CD4-positive, alpha-beta T cell treated with Interleukin-10 for 1 hour (primary cell): ENCODE results near the gene CERKL.
A peak's percentile ranks its signal among the peaks of the same experiment; 100 is the strongest.

Experiments
- DNase-seq: peaks from one replicate; pipeline ENCODE4 v3.0.0-alpha.2; 2020

CERKL gene

GRCh38 chr2:181573140-181573736, 83.7 kb downstream of the CERKL start:
- peak; percentile 3 for DNase-seq

DNA sequence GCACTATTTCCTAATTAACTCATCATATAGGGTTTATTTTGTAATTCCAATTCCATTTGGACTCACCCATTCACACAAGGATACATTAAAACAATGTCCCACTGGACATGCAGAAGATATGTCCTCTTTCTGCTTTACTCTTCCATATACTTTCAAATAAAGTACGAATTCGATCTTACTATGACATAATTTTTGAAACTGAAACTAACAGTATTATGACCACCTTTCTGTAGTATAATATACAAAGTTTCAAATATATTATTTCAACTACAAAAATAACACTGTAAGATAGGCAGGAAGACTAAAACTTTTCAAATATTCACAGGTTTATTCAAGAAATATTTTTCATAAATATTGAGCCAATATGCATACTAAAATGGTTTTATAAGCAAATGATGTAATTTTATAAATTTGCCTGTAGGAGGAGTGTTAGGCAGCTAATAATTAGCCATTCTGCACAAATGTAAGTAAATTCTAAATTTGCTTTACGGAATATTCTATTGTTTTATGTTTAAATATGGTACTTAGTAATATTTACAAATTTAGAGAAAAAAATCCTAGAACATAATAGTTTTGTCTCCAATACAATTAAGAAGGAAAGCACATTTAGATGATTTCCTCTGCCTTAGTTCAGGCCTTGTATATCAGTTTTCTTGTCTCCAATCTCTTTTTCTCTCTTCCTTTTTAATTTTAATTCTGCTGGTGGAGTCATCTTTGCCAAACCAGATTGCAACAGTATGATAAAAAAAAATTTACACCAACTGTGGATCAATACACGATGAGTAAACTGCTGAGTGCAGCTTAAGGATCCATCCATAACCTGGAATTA, 85.9 kb downstream of the CERKL start:
- no peak for DNase-seq

GRCh38 chr2:181570059-181570458, 86.8 kb downstream of the CERKL start:
- no peak for DNase-seq

DNA sequence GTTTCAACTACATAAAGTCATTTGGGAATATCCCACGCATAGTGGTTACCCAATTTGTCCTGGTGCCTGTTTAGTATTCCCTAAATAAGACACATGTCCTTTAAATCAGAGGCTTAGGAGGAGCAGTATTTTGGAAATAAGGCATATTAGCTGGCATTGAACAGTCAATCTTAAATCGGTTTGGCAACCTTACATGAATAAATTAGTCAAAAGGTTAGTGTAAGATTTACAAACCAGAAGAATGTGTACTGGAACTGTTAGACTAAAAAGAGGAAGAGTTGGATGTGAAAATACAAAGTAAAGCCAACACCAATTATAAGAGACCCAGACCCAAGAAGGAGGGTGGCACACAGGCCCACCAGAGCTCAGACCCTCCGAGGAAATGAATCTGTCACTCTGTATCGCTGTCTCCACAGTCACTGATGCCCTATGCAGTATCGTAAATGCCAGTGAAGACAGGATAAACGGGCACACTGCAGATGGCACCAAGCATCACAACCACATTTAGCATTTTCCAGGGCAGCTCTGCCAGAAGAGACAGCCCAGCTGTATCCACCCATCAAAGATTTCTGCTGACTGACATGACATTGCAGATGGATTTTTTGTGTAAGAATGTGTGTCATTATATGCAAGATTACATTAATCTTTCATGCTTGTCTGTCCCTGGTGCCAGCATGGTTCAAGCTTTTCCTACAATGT, 90.4 kb downstream of the CERKL start:
- DNase-seq, result no peak

GRCh38 chr2:181563101-181563692, 93.7 kb downstream of the CERKL start:
- no peak for DNase-seq

- no peak for DNase-seq
These were observed 98.5 kb downstream of the CERKL start for GRCh38 chr2:181558371-181558770.

GRCh38 chr2:181554061-181554830, 102.7 kb downstream of the CERKL start:
- no peak for DNase-seq

GRCh38 chr2:181553244-181553643, 103.7 kb downstream of the CERKL start:
- DNase-seq, result no peak

- DNase-seq, result no peak
These were observed 104.1 kb downstream of the CERKL start for GRCh38 chr2:181552808-181553207.

GRCh38 chr2:181546086-181546485, 110.8 kb downstream of the CERKL start:
- DNase-seq, result no peak

DNA sequence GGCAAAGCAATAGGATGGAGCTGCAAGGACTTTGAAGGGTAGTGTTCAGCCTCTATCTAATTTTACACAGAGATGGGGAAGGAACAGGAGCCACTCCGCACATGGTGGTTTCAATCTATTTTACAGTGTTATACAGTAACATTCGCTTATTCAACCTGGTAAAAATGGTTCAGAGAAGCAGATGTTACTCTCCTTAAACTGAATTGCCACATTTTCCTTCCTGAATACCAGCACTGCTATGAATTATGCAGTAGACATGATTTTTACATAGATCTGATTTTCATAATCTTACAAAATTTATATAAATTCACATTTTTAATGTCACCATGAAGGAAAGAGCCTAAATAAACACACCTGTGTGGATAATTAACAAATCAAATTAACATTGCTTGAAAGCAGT, 114.7 kb downstream of the CERKL start:
- DNase-seq, result no peak

DNA sequence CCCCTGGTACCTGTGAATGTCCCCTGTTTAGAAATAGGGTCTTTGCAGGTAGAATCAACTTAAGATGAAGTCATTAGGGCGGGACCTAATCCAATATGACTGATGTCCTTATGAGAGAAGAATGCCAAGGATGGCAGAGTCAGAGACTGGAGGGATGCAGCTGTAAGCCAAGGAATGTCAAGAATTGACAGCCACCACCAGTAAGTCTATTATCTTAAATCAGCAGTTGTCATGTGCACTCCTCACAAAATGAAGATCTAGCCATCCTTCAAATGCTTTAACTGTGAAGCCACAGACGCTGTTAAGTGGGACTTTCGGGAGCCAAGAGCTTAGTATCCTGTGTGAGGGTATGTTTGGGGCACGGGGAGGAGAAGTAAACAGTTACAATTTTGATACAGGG, 116.5 kb downstream of the CERKL start:
- DNase-seq, result no peak

GRCh38 chr2:181536730-181537129, 120.2 kb downstream of the CERKL start:
- DNase-seq, result no peak

DNA sequence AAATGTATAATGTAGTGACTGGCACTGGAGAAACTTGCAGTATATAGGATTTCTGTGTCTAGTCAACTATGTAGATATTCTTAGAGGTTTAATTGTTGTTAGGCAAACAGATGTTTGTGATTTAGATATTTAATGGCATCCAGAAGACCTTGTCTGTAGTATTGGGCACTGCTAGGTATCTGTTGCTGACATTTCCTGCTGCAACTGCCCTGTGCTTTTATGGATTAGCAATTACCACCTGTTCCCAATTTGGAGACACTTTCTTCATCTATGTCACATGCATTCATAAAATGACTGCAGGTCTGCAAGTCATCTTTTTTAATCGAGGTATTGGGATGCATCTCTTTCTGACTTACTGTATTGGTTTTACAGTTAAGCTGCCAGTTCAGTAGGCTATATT, 128.5 kb downstream of the CERKL start:
- no peak for DNase-seq

DNA sequence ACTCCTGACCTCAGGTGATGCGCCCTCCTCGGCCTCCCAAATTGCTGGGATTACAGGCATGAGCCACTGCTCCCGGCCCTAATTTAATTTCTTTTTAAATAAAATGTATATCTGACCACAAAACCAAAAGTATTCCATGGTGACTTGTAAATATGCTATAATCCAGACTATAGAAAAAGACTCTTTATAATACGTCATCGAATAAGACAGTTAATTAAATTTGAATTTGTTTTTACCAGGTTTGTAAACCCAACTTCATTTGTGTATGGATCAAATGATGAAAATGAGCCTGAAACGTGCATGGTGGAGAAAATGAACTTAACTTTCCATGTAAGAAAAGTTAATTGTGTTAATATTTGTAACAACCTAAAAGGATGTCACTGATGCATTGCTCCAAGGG, 129.8 kb downstream of the CERKL start:
- no peak for DNase-seq

- DNase-seq, result no peak
These were observed 130.9 kb downstream of the CERKL start for GRCh38 chr2:181526014-181526413.

DNA sequence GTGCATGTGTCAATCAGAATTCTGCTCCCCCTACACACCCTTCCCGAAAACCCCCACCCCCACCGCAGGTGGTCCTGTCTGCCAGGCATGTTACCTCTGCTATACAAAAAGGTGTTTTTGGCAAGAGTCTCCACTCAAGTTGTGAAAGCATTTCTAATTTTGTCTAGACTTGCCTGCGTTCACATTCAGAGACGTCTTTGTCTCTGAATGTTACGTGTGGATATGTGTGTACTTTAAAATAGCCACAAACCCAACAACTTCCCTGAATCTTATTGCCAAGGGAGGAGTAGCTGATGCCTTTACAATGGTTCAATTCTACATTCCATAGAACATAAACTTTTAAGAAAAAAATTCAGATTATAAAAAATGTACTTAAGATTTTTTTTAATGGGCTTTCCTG, 133.1 kb downstream of the CERKL start:
- no peak for DNase-seq

- DNase-seq, result no peak
These were observed 136.7 kb downstream of the CERKL start for GRCh38 chr2:181520253-181520652.

DNA sequence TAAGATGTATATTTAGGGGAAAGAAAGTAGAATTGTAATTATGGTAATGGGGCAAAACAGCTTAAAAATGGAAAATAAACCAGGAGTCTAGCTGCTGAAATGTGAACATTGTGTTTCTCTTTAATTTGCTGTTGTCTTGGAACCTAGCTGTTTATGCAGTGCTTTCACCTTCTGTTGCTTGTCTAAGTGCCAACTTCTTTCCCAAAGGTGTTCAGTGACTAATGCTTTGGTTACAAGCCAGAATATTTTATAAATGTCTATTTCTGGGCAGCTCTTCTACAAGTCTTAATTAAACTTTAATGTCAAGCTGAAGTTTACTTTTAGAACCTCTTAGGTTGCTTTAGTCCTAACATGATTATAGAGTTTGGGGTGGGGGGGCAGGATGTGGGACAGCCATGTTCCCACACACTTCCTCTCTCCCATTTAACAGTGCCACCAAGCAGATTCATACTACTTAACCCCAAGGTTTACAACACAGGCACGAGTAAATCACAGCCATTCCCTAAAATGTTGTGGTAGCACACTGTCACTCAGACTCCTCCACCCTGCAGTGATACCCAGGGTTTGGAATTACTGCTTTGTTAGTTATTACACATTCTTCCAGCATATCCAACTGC, 139.1 kb downstream of the CERKL start:
- DNase-seq, result peak; percentile 16

DNA sequence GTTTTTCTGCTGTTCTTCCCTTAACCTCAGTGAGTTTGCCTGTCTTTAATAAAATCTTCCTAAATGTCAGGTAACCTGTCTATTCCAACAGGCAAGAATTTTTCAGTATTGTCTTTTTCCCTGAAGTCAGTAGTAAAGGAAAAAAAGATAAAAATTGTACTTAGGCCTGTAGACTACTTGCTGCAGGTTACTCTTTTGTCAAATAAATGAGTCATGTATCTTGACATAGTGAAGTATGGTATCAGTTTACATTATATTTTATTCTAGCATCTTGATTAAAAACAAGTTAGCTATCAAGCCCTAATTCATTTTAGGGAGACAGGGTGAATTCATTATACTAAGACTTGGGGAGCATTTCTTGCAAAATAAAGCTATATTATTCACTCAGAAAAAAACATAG, 139.9 kb downstream of the CERKL start:
- DNase-seq, result no peak

DNA sequence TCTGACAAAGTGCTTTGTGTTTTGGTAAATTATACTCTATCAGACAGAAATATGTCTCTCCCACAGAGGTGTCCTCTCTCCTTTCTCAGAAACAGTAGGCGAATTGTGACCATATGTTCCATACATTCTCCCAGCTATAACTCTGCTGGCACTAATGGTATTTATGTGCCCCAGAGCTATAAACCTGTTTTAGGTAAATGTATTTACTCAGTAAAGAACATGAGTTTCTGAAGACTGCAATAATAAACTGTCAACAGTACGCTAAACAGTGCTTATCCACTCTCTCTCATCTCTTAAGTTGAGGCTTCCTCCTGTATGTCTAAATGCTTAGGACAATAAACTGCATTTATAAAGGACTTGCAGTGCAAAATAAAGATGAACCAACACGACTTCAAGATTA, 141.2 kb downstream of the CERKL start:
- DNase-seq, result no peak

DNA sequence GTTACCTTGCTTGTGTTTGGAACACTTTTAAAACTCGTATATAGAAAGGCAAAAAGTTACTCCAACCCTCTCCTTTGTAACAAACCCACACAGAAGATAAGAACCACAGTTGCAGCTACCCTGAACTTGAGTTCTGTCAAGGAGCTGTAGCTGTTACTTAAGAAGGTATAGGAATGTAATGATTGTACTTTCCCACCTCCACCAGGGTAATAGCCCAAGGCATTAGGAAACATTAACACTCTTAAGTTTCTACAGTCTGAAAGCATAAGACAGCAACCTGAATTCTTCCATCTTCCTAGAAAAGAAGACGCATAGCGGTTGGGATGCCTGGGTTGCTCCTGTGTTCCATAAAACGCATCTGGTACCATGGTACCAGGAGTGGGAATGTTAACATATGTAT, 156.7 kb downstream of the CERKL start:
- no peak for DNase-seq
